Measurements from ENCODE around the gene RLN3. TPM values are rescaled to one million over a fixed set of nuclear protein-coding genes. Genes with fewer than 3 reads are reported as not detected.
"Not testable (repeated sequence)": the region's sequence is repeated elsewhere in the genome, so short reads cannot be mapped to it uniquely, and the experiment has no call there.

The RLN3 gene
- total RNA-seq, 1 donor from 2014 or later, result not detected

DNA sequence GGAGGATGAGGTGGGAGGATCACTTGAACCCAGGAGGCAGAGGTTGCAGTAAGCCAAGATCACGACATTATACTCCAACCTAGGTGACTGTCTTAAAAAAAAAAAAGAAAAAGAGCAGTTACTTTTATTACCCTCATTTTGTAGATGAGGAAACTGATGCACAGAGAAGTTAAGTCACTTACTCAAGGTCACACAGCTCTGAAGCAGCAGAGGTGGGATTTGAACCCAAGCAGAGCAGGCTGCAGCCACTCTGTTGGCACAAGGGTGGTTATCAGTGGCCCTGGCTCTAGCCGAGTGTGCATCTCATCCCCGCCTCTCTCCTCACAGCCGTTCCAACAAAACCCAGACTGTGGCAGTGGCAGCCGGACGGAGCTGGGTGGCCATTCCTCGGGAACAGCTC is 11.2 kb downstream of the RLN3 start:
- Mint-ChIP-seq H3K4me3 (ENCODE audit: unreplicated experiment) (no peak overlapping the region), H3K27ac (ENCODE audit: unreplicated experiment) (no peak overlapping the region), H3K9me3 (ENCODE audit: unreplicated experiment) (no peaks in the 10 kb centered on the region), H3K36me3 (ENCODE audit: low read depth, unreplicated experiment) (no peaks in the 10 kb centered on the region), H3K4me1 (ENCODE audit: unreplicated experiment) (no peaks in the 10 kb centered on the region), H3K27me3 (ENCODE audit: unreplicated experiment) (peaks cover 3% of the 10 kb centered on the region)
- no peak for DNase-seq (ENCODE audit: low spot score)
- TF ChIP-seq, protein P1, sequence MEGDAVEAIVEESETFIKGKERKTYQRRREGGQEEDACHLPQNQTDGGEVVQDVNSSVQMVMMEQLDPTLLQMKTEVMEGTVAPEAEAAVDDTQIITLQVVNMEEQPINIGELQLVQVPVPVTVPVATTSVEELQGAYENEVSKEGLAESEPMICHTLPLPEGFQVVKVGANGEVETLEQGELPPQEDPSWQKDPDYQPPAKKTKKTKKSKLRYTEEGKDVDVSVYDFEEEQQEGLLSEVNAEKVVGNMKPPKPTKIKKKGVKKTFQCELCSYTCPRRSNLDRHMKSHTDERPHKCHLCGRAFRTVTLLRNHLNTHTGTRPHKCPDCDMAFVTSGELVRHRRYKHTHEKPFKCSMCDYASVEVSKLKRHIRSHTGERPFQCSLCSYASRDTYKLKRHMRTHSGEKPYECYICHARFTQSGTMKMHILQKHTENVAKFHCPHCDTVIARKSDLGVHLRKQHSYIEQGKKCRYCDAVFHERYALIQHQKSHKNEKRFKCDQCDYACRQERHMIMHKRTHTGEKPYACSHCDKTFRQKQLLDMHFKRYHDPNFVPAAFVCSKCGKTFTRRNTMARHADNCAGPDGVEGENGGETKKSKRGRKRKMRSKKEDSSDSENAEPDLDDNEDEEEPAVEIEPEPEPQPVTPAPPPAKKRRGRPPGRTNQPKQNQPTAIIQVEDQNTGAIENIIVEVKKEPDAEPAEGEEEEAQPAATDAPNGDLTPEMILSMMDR (IDR thresholded peaks at IDR 0.05; ENCODE audit: unreplicated experiment), result no peak

DNA sequence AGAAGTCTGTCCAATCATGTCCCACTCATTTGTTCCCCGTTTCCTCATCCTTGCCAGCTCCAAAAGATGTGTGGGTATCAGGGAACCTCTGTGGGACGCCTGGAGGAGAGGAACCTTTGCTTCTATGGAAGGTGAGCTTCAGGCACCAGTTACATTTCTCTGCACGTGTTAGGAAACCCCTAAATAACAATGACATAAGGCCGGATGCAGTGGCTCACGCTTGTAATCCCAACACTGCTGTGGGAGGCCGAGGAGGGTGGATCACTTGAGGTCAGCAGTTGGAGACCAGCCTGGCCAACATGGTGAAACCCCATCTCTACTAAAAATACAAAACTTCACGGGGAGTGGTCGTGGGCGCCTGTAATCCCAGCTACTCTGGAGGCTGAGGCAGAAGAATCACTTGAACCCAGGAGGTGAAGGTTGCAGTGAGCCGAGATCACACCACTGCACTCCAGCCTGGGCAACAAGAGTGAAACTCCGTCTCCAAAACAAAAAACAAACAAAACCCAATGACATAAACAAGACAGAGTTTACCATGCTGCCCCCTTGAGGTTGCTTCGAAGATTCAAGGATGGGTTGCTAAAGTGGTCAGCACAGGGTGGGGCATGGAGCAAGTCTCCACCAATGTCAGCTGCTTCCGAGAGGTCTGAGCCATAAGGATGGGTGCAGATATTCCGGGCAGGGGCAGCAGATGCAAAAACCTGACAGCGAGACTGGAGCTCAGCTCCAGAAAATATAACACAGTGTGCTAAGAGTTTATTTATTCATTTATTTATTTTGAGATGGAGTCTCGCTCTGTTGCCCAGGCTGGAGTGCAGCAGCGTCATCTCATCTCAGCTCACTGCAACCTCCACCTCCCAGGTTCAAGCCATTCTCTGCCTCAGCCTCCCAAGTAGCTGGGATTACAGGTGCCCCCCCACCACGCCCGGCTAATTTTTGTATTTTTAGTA is 15.0 kb downstream of the RLN3 start:
- H3K27ac Mint-ChIP-seq (ENCODE audit: unreplicated experiment), result peak overlapping the region; percentile 92
- H3K36me3 Mint-ChIP-seq (ENCODE audit: low read depth, unreplicated experiment), result not testable (repeated sequence)

DNA sequence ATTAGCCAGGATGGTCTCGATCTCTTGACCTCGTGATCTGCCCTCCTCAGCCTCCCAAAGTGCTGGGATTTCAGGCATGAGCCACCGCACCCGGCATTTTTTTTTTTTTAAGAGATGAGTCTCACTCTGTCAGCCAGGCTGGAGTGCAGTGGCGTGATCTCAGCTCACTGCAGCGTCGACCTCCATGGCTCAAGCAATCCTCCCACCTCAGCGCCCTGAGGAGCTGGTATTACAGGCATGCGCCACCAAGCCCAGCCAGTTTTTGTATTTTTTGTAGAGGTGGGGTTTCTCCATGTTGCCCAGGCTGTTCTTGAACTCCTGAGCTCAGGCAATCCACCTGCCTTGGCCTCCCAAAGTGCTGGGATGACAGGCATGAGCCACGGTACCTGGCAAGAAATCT is 19.9 kb downstream of the RLN3 start:
- not testable (repeated sequence) for H3K36me3 Mint-ChIP-seq (ENCODE audit: low read depth, unreplicated experiment); DNase-seq (ENCODE audit: low spot score); H3K4me1 Mint-ChIP-seq (ENCODE audit: unreplicated experiment); H3K27ac Mint-ChIP-seq (ENCODE audit: unreplicated experiment); H3K27me3 Mint-ChIP-seq (ENCODE audit: unreplicated experiment); H3K9me3 Mint-ChIP-seq (ENCODE audit: unreplicated experiment); H3K4me3 Mint-ChIP-seq (ENCODE audit: unreplicated experiment)

More for the DNA sequence above, 15.0 kb downstream of the RLN3 start:
- H3K27me3 Mint-ChIP-seq (ENCODE audit: unreplicated experiment); H3K4me1 Mint-ChIP-seq (ENCODE audit: unreplicated experiment); H3K4me3 Mint-ChIP-seq (ENCODE audit: unreplicated experiment); H3K9me3 Mint-ChIP-seq (ENCODE audit: unreplicated experiment): not testable (repeated sequence)
- TF ChIP-seq, protein P1 (IDR thresholded peaks at IDR 0.05; ENCODE audit: unreplicated experiment), result peak; percentile 73
- peak; percentile 75 for DNase-seq (ENCODE audit: low spot score)

DNA sequence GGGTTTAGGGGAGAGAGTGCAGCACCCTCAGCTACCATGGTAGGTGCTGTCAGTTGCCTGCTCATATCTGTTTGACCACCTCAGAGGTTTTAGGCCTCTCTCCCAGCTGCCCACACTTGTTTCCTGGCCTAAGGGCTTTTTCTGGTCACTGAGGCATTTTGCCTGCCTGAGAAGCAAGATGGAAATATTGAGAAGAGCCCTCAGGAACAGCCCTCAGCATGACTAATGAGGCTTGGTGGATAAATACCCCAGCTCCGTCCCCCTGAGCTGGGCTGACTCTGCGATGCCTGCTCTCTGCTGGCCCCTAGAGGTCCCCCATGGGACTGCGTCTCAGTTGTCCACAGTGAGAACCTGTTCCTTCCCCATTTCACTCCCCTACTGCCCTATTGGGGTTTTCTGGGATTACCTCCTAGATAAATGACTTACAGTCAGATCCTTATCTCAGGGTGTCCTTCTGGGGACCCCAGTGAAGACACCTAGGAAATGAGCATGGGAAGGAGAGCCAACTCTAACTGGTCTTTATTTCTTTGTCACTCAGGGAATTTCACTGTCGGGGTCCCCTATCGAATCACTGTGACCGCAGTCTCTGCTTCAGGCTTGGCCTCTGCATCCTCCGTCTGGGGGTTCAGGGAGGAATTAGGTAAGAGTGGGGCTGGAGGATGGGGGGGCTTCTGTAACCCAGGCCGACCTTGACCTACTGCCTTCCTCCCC is 20.6 kb downstream of the RLN3 start:
- H3K4me1 Mint-ChIP-seq (ENCODE audit: unreplicated experiment), result no peaks in the 10 kb centered on the region
- H3K9me3 Mint-ChIP-seq (ENCODE audit: unreplicated experiment), result no peaks in the 10 kb centered on the region
- no peak overlapping the region for H3K27ac Mint-ChIP-seq (ENCODE audit: unreplicated experiment)
- TF ChIP-seq, protein P1 (IDR thresholded peaks at IDR 0.05; ENCODE audit: unreplicated experiment), result peak; percentile 78
- no peak overlapping the region for H3K4me3 Mint-ChIP-seq (ENCODE audit: unreplicated experiment)
- peaks cover 2% of the 10 kb centered on the region for H3K27me3 Mint-ChIP-seq (ENCODE audit: unreplicated experiment)
- peak; percentile 70 for DNase-seq (ENCODE audit: low spot score)
- peaks cover 4% of the 10 kb centered on the region for H3K36me3 Mint-ChIP-seq (ENCODE audit: low read depth, unreplicated experiment)

DNA sequence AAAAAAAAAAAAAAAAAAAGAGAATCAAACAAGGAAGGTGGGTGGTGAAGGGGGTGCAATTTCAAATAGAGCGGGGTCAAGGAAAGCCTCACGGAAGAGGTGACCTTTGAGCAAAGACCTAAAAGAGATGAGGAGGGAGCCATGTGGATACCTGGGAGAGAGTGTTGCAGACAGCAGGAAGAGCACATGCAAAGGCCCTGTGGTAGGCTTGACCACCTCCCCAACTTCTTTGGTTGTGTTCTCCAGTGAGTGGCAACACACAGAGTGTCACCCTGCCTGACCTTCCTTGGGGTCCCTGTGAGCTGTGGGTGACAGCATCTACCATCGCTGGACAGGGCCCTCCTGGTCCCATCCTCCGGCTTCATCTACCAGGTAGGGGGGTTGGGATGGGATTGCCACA is 22.6 kb downstream of the RLN3 start:
- Mint-ChIP-seq H3K36me3 (ENCODE audit: low read depth, unreplicated experiment) (peaks cover 4% of the 10 kb centered on the region), H3K4me3 (ENCODE audit: unreplicated experiment) (peak overlapping the region; percentile 19), H3K27ac (ENCODE audit: unreplicated experiment) (no peak overlapping the region), H3K27me3 (ENCODE audit: unreplicated experiment) (peaks cover 3% of the 10 kb centered on the region), H3K9me3 (ENCODE audit: unreplicated experiment) (no peaks in the 10 kb centered on the region), H3K4me1 (ENCODE audit: unreplicated experiment) (no peaks in the 10 kb centered on the region)
- TF ChIP-seq, protein P1 (IDR thresholded peaks at IDR 0.05; ENCODE audit: unreplicated experiment), result no peak
- no peak for DNase-seq (ENCODE audit: low spot score)

Data from endothelial cell (in vitro differentiated cells).